NB4 (cell line): Measurements from ENCODE around the gene GLRX3.

ENCODE experiments used
- MYC ChIP-seq: IDR thresholded peaks from 2 replicates; pipeline ENCODE4 v1.6.1; 2011; ENCODE audit warnings: low read depth, low read length
- POLR2A ChIP-seq: IDR thresholded peaks from 2 replicates; pipeline ENCODE4 v1.6.1; 2011; ENCODE audit warnings: mild to moderate bottlenecking; ENCODE audit not compliant: insufficient read length; ENCODE audit errors: extremely low read depth
- TF ChIP-seq, protein P1 (sequence below): IDR thresholded peaks from one replicate; pipeline ENCODE4 v1.5.1; 2012; ENCODE audit warnings: low read depth, low read length

DNA sequence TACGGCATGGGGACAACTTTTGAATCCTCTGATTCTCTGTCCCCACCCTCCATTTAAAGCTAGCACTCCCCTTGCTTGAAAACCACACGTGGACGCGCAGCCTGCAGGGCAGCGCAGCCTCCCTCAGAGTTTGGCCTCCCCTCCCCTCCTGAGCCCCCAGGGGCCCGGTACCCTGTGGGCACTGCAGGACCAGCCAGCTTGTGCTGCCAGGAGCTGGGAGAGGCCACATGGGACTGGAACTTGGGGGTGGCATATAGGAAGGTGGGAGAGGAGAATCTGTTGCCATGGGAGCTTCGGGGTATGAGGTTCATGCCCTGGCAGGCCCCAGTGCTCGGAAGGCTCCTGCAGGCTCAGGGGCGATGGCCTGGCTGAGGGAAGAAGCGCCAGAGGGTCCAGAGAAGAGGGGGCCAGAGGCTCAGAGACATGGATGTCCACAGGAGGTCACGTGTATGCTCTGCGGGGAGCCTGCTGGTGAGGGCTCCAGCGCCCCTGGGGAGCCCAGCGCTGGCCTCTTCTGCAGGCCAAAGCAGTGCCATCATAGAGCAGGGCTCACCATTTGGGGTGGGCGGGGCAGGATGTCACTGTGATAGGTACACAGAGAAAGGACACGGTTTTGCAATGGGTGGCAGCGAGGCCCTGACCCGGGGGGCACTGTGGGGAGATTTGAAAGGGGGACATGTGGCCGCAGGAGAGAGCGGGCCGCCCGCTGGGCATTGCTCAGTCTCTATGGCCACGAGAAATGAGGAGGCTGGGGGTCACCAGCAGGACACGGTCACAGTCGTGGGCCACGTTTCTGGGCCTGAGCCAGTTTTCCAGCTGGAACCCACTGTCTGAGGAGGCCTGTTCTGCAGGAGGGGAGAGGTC lies 64.2 kb downstream of the GLRX3 start:
- TF ChIP-seq POLR2A (no peak), MYC (no peak)
- TF ChIP-seq, protein P1, sequence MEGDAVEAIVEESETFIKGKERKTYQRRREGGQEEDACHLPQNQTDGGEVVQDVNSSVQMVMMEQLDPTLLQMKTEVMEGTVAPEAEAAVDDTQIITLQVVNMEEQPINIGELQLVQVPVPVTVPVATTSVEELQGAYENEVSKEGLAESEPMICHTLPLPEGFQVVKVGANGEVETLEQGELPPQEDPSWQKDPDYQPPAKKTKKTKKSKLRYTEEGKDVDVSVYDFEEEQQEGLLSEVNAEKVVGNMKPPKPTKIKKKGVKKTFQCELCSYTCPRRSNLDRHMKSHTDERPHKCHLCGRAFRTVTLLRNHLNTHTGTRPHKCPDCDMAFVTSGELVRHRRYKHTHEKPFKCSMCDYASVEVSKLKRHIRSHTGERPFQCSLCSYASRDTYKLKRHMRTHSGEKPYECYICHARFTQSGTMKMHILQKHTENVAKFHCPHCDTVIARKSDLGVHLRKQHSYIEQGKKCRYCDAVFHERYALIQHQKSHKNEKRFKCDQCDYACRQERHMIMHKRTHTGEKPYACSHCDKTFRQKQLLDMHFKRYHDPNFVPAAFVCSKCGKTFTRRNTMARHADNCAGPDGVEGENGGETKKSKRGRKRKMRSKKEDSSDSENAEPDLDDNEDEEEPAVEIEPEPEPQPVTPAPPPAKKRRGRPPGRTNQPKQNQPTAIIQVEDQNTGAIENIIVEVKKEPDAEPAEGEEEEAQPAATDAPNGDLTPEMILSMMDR = no peak
